Choroid plexus epithelial cell (primary cell): ENCODE data around the gene RANBP3.

ENCODE experiments used
- DNase-seq: peaks from one replicate; pipeline ENCODE4 v3.0.0-alpha.2; 2010; ENCODE audit warnings: low read depth
- H3K4me3 ChIP-seq: 2 replicates; pipeline ENCODE4 v1.5.1; 2011; ENCODE audit warnings: low read depth, mild to moderate bottlenecking, control low read depth, low read length, moderate library complexity
- CTCF ChIP-seq: conservative IDR thresholded peaks from 2 replicates; pipeline ENCODE4 v1.5.1; 2011; ENCODE audit warnings: low read depth, mild to moderate bottlenecking, control low read depth, inconsistent platforms, low read length, moderate library complexity

The RANBP3 gene

GRCh38 chr19:6021878-6022569, 44.1 kb upstream of the RANBP3 start:
- peak; percentile 84 for TF ChIP-seq CTCF
- DNase-seq = peak; percentile 91
- H3K4me3 ChIP-seq = peak overlapping the region; percentile 33

- no peak for DNase-seq
- peak; percentile 16 for TF ChIP-seq CTCF
- no peak overlapping the region for H3K4me3 ChIP-seq
Measured at GRCh38 chr19:6020972-6021805, 43.2 kb upstream of the RANBP3 start.

GRCh38 chr19:6020166-6020882, 42.4 kb upstream of the RANBP3 start:
- no peak for TF ChIP-seq CTCF
- H3K4me3 ChIP-seq = no peak overlapping the region
- peak; percentile 44 for DNase-seq

GRCh38 chr19:6018786-6019185, 40.8 kb upstream of the RANBP3 start:
- peak; percentile 52 for TF ChIP-seq CTCF
- DNase-seq = no peak
- H3K4me3 ChIP-seq = no peak overlapping the region

- no peak for TF ChIP-seq CTCF
- H3K4me3 ChIP-seq = no peak overlapping the region
- no peak for DNase-seq
Measured at GRCh38 chr19:6017576-6017975, 39.6 kb upstream of the RANBP3 start.

- no peak for DNase-seq
- no peak for TF ChIP-seq CTCF
- H3K4me3 ChIP-seq = no peak overlapping the region
Measured at GRCh38 chr19:6015841-6016545, 38.1 kb upstream of the RANBP3 start.
